ENCODE data around the gene WDR90. TPM values are rescaled to one million over a fixed set of nuclear protein-coding genes. Genes with fewer than 3 reads are reported as not detected.
A peak's percentile ranks its signal among the peaks of the same experiment; 100 is the strongest.
"Not testable (repeated sequence)": the region's sequence is repeated elsewhere in the genome, so short reads cannot be mapped to it uniquely, and the experiment has no call there.

The WDR90 gene
- total RNA-seq, 1 donor from 2014 or later = 33.7 TPM

- Mint-ChIP-seq H3K27ac (no peak overlapping the region), H3K9me3 (no peaks in the 10 kb centered on the region), H3K4me1 (peaks cover 49% of the 10 kb centered on the region), H3K27me3 (no peaks in the 10 kb centered on the region), H3K36me3 (ENCODE audit: low read depth) (peaks cover 38% of the 10 kb centered on the region), H3K4me3 (peak overlapping the region; percentile 19)
- no peak for ATAC-seq (ENCODE audit: low read depth)
- no peak for DNase-seq
- intact Hi-C loops (cut with micrococcal nuclease) = loop anchor here (2.0 kb wide), 1 partner anchor 35 kb away; the partner anchor contains the start of gene ANTKMT
- no peak for TF ChIP-seq CTCF (IDR thresholded peaks at IDR 0.05)
- ChIA-PET POLR2A (no interaction called here), CTCF (no interaction called here)
Observed at GRCh38 chr16:685967-686366, 36.8 kb downstream of the WDR90 start.

GRCh38 chr16:686459-687260 lies 37.5 kb downstream of the WDR90 start:
- H3K27me3 Mint-ChIP-seq = no peaks in the 10 kb centered on the region
- H3K27ac Mint-ChIP-seq = no peak overlapping the region
- no peak for TF ChIP-seq CTCF (IDR thresholded peaks at IDR 0.05)
- H3K36me3 Mint-ChIP-seq (ENCODE audit: low read depth) = peaks cover 32% of the 10 kb centered on the region
- DNase-seq (no peak), ATAC-seq (ENCODE audit: low read depth) (no peak)
- H3K4me3 Mint-ChIP-seq = no peak overlapping the region
- H3K9me3 Mint-ChIP-seq = no peaks in the 10 kb centered on the region
- H3K4me1 Mint-ChIP-seq = peaks cover 45% of the 10 kb centered on the region
- ChIA-PET CTCF (no interaction called here), POLR2A (no interaction called here)
- intact Hi-C loops (cut with micrococcal nuclease) = no loop called here

- POLR2A ChIA-PET = no interaction called here
- ATAC-seq (ENCODE audit: low read depth) (no peak), DNase-seq (no peak)
- intact Hi-C loops (cut with micrococcal nuclease) = no loop called here
- Mint-ChIP-seq H3K4me1 (peaks cover 37% of the 10 kb centered on the region), H3K9me3 (no peaks in the 10 kb centered on the region), H3K27me3 (peaks cover under 1% of the 10 kb centered on the region), H3K27ac (no peak overlapping the region), H3K4me3 (peak overlapping the region; percentile 7), H3K36me3 (ENCODE audit: low read depth) (peaks cover 24% of the 10 kb centered on the region)
- CTCF ChIA-PET = no interaction called here
- no peak for TF ChIP-seq CTCF (IDR thresholded peaks at IDR 0.05)
Observed at GRCh38 chr16:687499-687898, 38.3 kb downstream of the WDR90 start.

GRCh38 chr16:689175-689897 lies 40.2 kb downstream of the WDR90 start:
- CTCF ChIA-PET = no interaction called here
- POLR2A ChIA-PET = interaction anchor here (0.6 to 2.3 kb wide), 10 partner anchors 9 to 1093 kb away, joined by 4 to 34 read pairs (median 10); partner anchors contain the start of genes ANTKMT, CCDC78, HAGHL and NUBP2
- DNase-seq (no peak), ATAC-seq (ENCODE audit: low read depth) (no peak)
- peaks cover 9% of the 10 kb centered on the region for H3K27me3 Mint-ChIP-seq
- H3K4me3 Mint-ChIP-seq = peak overlapping the region; percentile 90
- H3K36me3 Mint-ChIP-seq (ENCODE audit: low read depth) = peaks cover 15% of the 10 kb centered on the region
- TF ChIP-seq CTCF (IDR thresholded peaks at IDR 0.05) = no peak
- peaks cover 33% of the 10 kb centered on the region for H3K4me1 Mint-ChIP-seq
- no peaks in the 10 kb centered on the region for H3K9me3 Mint-ChIP-seq
- peak overlapping the region; percentile 82 for H3K27ac Mint-ChIP-seq
- intact Hi-C loops (cut with micrococcal nuclease) = no loop called here

- ATAC-seq (ENCODE audit: low read depth); CTCF ChIA-PET; DNase-seq; intact Hi-C loops (cut with micrococcal nuclease); H3K9me3 Mint-ChIP-seq; H3K27ac Mint-ChIP-seq: not testable (repeated sequence)
- POLR2A ChIA-PET = interaction anchor here (1.1 kb wide), 1 partner anchor 164 kb away, joined by 3 read pairs; the partner anchor contains the start of gene CAPN15
- H3K4me3 Mint-ChIP-seq = peak overlapping the region; percentile 90
- peaks cover 15% of the 10 kb centered on the region for H3K27me3 Mint-ChIP-seq
- H3K36me3 Mint-ChIP-seq (ENCODE audit: low read depth) = peaks cover 13% of the 10 kb centered on the region
- H3K4me1 Mint-ChIP-seq = peaks cover 37% of the 10 kb centered on the region
Observed at GRCh38 chr16:691242-691641, 42.1 kb downstream of the WDR90 start.
